Measurements from ENCODE around the gene OBSCN. TPM values are rescaled to one million over a fixed set of nuclear protein-coding genes. Genes with fewer than 3 reads are reported as not detected.
"Not testable (repeated sequence)": the region's sequence is repeated elsewhere in the genome, so short reads cannot be mapped to it uniquely, and the experiment has no call there.

The OBSCN gene
- total and polyA plus RNA-seq, 9 donors: 184 to 401 (median 297) TPM

DNA sequence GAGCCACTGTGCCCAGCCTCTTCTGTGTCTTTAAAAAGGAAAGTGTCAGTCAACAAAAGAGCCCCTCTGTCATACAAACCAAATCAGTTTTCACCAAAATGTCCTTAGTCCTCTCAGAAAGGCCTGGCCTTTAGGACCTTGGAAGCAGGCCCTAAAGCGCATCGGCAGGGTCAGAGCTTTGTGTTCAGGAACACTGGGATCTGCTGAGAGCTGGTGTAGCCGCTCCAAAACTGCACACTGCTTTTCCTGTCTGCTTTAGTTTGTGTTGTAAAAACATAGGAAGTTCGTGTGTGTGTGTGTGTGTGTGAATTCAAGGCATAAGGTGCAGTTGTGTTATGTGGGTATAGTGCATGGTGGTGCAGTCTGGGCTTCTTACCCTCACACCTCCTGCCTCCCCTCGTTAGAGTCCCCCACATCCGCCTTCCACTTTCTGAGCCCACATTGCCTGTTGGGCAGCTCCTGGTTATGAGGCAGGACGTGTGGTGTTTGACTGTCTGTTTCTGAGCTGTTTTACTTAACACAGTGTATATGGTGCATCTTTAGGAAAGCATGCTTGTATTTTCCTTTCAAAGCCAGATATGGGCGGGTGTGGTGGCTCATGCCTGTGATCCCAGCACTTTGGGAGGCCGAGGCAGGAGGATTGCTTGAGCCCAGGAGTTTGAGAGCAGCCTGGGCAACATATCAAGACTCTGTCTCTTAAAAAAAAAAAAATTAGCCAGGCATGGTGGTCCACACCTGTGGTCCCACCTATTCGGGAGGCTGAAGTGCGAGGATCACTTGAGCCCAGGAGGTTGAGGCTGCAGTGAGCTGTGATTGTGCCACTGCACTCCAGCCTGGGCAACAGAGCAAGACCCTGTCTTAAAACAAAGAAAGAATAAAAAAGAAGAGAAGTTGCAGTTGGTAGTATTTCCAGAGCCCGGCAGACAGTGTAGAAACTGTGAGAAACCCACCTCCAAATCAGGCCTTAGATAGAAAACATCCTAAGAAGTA lies 29.8 kb upstream of the OBSCN start:
- H3K9me3 ChIP-seq (replicated peaks; ENCODE audit: control insufficient read depth, low read depth, low read length): no peaks in the 10 kb centered on the region
- no peak overlapping the region for H3K27ac ChIP-seq (ENCODE audit: low read length)
- no peaks in the 10 kb centered on the region for H3K27me3 ChIP-seq (ENCODE audit: control insufficient read depth, insufficient read depth, low read length)
- H3K4me1 ChIP-seq (ENCODE audit: control insufficient read depth, insufficient read depth, low read length): peaks cover 2% of the 10 kb centered on the region
- H3K36me3 ChIP-seq (ENCODE audit: control insufficient read depth, insufficient read depth, low read length): peaks cover 17% of the 10 kb centered on the region
- no peak for DNase-seq
- H3K4me3 ChIP-seq (ENCODE audit: low read length): no peak overlapping the region
- 94% methylated on average over 6 of the region's 12 CpGs for WGBS (ENCODE audit: insufficient coverage)

GRCh38 chr1:228178737-228179684 lies 28.8 kb upstream of the OBSCN start:
- Histone ChIP-seq H3K27ac (ENCODE audit: low read length) (no peak overlapping the region), H3K4me1 (ENCODE audit: control insufficient read depth, insufficient read depth, low read length) (peaks cover 5% of the 10 kb centered on the region), H3K27me3 (ENCODE audit: control insufficient read depth, insufficient read depth, low read length) (no peaks in the 10 kb centered on the region), H3K4me3 (ENCODE audit: low read length) (no peak overlapping the region), H3K36me3 (ENCODE audit: control insufficient read depth, insufficient read depth, low read length) (peaks cover 17% of the 10 kb centered on the region), H3K9me3 (replicated peaks; ENCODE audit: control insufficient read depth, low read depth, low read length) (no peaks in the 10 kb centered on the region)
- WGBS (ENCODE audit: insufficient coverage): 73% methylated on average over 8 of the region's 12 CpGs
- peak; percentile 46 for DNase-seq

GRCh38 chr1:228180271-228180958 lies 27.4 kb upstream of the OBSCN start:
- WGBS (ENCODE audit: insufficient coverage): 100% methylated on average over 1 of the region's 4 CpGs
- no peak for DNase-seq

DNA sequence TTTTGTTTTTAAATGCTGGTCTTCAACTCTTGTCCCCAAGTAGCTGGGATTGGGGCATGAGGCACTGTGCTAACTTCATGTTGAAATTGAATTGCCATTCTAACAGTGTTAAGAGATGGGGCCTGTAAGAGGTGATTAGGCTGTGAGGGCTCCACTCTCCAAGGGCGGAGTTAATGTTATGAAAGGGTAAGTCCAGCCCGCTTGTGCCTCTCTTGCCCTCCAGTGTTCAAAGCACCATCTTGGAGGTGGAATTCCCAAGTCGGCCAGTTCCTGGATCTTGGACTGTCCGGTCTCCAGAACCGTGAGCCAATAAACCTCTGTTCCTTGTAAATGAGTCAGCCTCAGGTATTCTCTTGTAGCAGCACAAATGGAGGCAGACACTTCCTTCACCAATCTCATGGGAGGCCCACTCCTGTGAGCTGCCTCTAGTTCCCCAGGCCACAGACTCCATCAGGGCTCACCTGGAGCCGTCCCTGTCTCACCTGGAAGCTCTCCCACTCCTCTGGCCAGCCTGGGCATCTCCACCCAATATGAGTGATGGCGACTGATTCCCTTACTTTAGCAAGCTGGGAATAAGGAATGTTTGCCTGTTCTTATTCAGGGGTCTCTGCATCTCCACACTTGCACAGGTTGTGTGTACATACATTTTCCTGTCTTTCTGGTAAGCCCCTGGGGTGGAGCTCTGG lies 26.7 kb upstream of the OBSCN start:
- no peak overlapping the region for H3K4me3 ChIP-seq (ENCODE audit: low read length)
- H3K9me3 ChIP-seq (replicated peaks; ENCODE audit: control insufficient read depth, low read depth, low read length): no peaks in the 10 kb centered on the region
- 84% methylated on average over 5 of the region's 7 CpGs for WGBS (ENCODE audit: insufficient coverage)
- no peak for DNase-seq
- H3K27me3 ChIP-seq (ENCODE audit: control insufficient read depth, insufficient read depth, low read length): no peaks in the 10 kb centered on the region
- H3K27ac ChIP-seq (ENCODE audit: low read length): no peak overlapping the region
- H3K36me3 ChIP-seq (ENCODE audit: control insufficient read depth, insufficient read depth, low read length): peaks cover 3% of the 10 kb centered on the region
- H3K4me1 ChIP-seq (ENCODE audit: control insufficient read depth, insufficient read depth, low read length): peaks cover 7% of the 10 kb centered on the region

More at GRCh38 chr1:228180271-228180958, 27.4 kb upstream of the OBSCN start:
- Histone ChIP-seq H3K4me1 (ENCODE audit: control insufficient read depth, insufficient read depth, low read length) (peaks cover 7% of the 10 kb centered on the region), H3K27me3 (ENCODE audit: control insufficient read depth, insufficient read depth, low read length) (no peaks in the 10 kb centered on the region), H3K9me3 (replicated peaks; ENCODE audit: control insufficient read depth, low read depth, low read length) (no peaks in the 10 kb centered on the region), H3K36me3 (ENCODE audit: control insufficient read depth, insufficient read depth, low read length) (peaks cover 10% of the 10 kb centered on the region), H3K27ac (ENCODE audit: low read length) (no peak overlapping the region), H3K4me3 (ENCODE audit: low read length) (no peak overlapping the region)

- Histone ChIP-seq H3K27me3 (ENCODE audit: control insufficient read depth, insufficient read depth, low read length) (no peaks in the 10 kb centered on the region), H3K4me3 (ENCODE audit: low read length) (no peak overlapping the region), H3K4me1 (ENCODE audit: control insufficient read depth, insufficient read depth, low read length) (peaks cover 7% of the 10 kb centered on the region), H3K36me3 (ENCODE audit: control insufficient read depth, insufficient read depth, low read length) (peaks cover 3% of the 10 kb centered on the region), H3K9me3 (replicated peaks; ENCODE audit: control insufficient read depth, low read depth, low read length) (no peaks in the 10 kb centered on the region), H3K27ac (ENCODE audit: low read length) (no peak overlapping the region)
- no peak for DNase-seq
- 87% methylated on average over 7 of the region's 9 CpGs for WGBS (ENCODE audit: insufficient coverage)
These were observed 26.2 kb upstream of the OBSCN start for GRCh38 chr1:228181645-228182034.

DNA sequence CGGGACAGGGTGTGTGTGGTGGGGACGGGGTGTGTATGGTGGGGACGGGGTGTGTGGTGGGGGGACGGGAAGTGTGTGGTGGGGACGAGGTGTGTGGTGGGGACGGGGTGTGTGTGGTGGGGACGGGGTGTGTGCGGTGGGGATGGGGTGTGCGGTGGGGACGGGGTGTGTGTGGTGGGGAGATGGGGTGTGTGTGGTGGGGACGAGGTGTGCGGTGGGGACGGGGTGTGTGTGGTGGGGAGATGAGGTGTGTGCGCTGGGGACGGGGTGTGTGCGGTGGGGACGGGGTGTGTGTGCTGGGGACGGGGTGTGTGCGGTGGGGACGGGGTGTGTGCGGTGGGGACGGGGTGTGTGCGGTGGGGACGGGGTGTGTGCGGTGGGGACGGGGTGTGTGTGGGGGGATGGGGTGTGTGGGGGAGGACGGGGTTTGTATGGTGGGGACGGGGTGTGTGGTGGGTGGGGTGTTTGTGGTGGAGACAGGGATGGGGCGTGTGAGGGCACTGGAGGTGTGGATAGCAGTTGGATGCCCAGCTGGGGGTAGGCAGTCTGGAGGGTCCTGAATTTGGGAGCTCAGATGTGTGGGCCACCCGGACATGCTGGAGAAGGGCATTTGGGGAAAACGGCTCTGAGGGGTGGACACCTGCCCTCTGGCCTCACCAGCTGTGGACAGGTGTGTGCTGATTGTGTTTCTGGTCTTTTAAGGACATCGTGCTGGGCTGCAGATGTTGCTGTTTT lies 25.4 kb upstream of the OBSCN start:
- no peaks in the 10 kb centered on the region for H3K9me3 ChIP-seq (replicated peaks; ENCODE audit: control insufficient read depth, low read depth, low read length)
- no peaks in the 10 kb centered on the region for H3K27me3 ChIP-seq (ENCODE audit: control insufficient read depth, insufficient read depth, low read length)
- no peak for DNase-seq
- H3K36me3 ChIP-seq (ENCODE audit: control insufficient read depth, insufficient read depth, low read length): peaks cover 3% of the 10 kb centered on the region
- H3K27ac ChIP-seq (ENCODE audit: low read length): no peak overlapping the region
- WGBS (ENCODE audit: insufficient coverage): 89% methylated on average over 7 of the region's 32 CpGs
- H3K4me3 ChIP-seq (ENCODE audit: low read length): no peak overlapping the region
- peaks cover 7% of the 10 kb centered on the region for H3K4me1 ChIP-seq (ENCODE audit: control insufficient read depth, insufficient read depth, low read length)

DNA sequence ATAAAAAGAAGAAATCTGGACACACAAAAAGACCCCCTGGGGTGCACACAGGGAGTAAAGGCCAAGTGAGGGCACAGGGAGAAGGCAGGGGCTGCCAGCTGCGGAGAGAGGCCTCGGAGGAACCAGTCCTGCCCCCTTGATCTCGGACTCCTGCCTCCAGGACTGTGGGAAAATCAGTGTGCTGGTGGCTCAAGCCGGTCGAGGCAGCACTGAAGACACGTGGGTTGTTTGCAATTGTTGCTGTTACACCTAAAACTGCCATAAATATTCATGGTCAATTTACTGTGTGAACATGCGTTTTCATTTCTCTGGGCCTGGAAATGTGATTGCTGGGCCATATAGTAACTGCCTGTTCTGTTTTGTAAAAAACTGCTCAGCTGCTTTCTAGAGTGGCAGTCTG lies 23.7 kb upstream of the OBSCN start:
- Histone ChIP-seq H3K4me3 (ENCODE audit: low read length) (no peak overlapping the region), H3K4me1 (ENCODE audit: control insufficient read depth, insufficient read depth, low read length) (peaks cover 5% of the 10 kb centered on the region), H3K36me3 (ENCODE audit: control insufficient read depth, insufficient read depth, low read length) (peaks cover 3% of the 10 kb centered on the region), H3K9me3 (replicated peaks; ENCODE audit: control insufficient read depth, low read depth, low read length) (peaks cover 4% of the 10 kb centered on the region), H3K27me3 (ENCODE audit: control insufficient read depth, insufficient read depth, low read length) (no peaks in the 10 kb centered on the region), H3K27ac (ENCODE audit: low read length) (no peak overlapping the region)
- WGBS (ENCODE audit: insufficient coverage): 64% methylated on average over 4 of the region's 7 CpGs
- no peak for DNase-seq

DNA sequence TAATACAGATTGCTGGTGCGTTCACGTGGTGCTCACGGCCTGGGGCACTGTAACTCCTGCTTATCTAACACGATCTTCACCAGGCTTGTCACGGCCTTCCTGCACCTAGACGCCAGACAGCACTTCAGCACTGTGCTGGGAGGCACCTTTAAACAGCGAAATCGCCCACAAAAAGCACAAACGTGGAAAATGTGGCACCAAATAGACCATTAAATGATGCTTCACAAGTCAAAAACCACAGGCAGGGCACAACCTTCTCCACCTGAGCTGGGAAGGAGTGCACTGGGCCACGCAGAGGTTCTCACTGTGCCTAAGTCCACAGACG lies 22.2 kb upstream of the OBSCN start:
- no peak overlapping the region for H3K27ac ChIP-seq (ENCODE audit: low read length)
- H3K27me3 ChIP-seq (ENCODE audit: control insufficient read depth, insufficient read depth, low read length): no peaks in the 10 kb centered on the region
- peaks cover 5% of the 10 kb centered on the region for H3K4me1 ChIP-seq (ENCODE audit: control insufficient read depth, insufficient read depth, low read length)
- peaks cover 4% of the 10 kb centered on the region for H3K9me3 ChIP-seq (replicated peaks; ENCODE audit: control insufficient read depth, low read depth, low read length)
- H3K36me3 ChIP-seq (ENCODE audit: control insufficient read depth, insufficient read depth, low read length): peaks cover 3% of the 10 kb centered on the region
- WGBS (ENCODE audit: insufficient coverage): 79% methylated on average over 10 of the region's 11 CpGs
- H3K4me3 ChIP-seq (ENCODE audit: low read length): no peak overlapping the region
- DNase-seq: no peak

GRCh38 chr1:228188249-228188648 lies 19.6 kb upstream of the OBSCN start:
- H3K27ac ChIP-seq (ENCODE audit: low read length); H3K9me3 ChIP-seq (replicated peaks; ENCODE audit: control insufficient read depth, low read depth, low read length); H3K27me3 ChIP-seq (ENCODE audit: control insufficient read depth, insufficient read depth, low read length); DNase-seq; H3K4me1 ChIP-seq (ENCODE audit: control insufficient read depth, insufficient read depth, low read length); H3K4me3 ChIP-seq (ENCODE audit: low read length); H3K36me3 ChIP-seq (ENCODE audit: control insufficient read depth, insufficient read depth, low read length): not testable (repeated sequence)
- WGBS (ENCODE audit: insufficient coverage): no CpG with 5 or more reads among the region's 2 CpGs

All from muscle of leg (tissue), 11 donors.